Prostate gland (tissue), 2 donors: ENCODE measurements around the gene BARX2. TPM values are rescaled to one million over a fixed set of nuclear protein-coding genes. Genes with fewer than 3 reads are reported as not detected.

Source experiments
- DNase-seq: peaks from one replicate; pipeline ENCODE4 v3.0.0-alpha.2; 2019; ENCODE audit warnings: low spot score
- H3K27ac ChIP-seq, 2 donors: fragments of 200-600 bp; sonication (generic); 2 replicates each; pipeline ENCODE4 v1.5.1; 2017 to 2019
- H3K27me3 ChIP-seq: fragments of 200-600 bp; sonication (generic); replicated peaks from 2 replicates; pipeline ENCODE4 v1.5.1; 2019; ENCODE audit not compliant: insufficient read depth
- H3K36me3 ChIP-seq, 2 donors: fragments of 200-600 bp; sonication (generic); 1 replicate in 1 of 2; 2 replicates in 1 of 2; pipeline versions ENCODE4 v1.5.1 to v1.8.1; 2017 to 2019
- H3K4me1 ChIP-seq: fragments of 200-600 bp; sonication (generic); replicated peaks from 2 replicates; pipeline ENCODE4 v1.5.1; 2019
- H3K4me3 ChIP-seq, 2 donors: fragments of 200-600 bp; sonication (generic); 2 replicates each; pipeline ENCODE4 v1.5.1; 2017 to 2019
- H3K9me3 ChIP-seq: fragments of 200-600 bp; sonication (generic); 2 replicates; pipeline ENCODE4 v1.5.1; 2017
- CTCF ChIP-seq, 4 experiments: fragments of 200-600 bp in 2 of 4; fragments of 450-650 bp in 2 of 4; sonication (generic) in 2 of 4; IDR thresholded peaks; 1 replicate in 3 of 4; 2 replicates in 1 of 4; pipeline ENCODE4 v1.5.1; 2016 to 2019; ENCODE audit warnings: antibody characterized with exemption in 4 of 4, mild to moderate bottlenecking in 2 of 4, moderate library complexity in 2 of 4
- POLR2A ChIP-seq: fragments of 450-650 bp; IDR thresholded peaks from one replicate; pipeline ENCODE4 v1.6.1; 2016; ENCODE audit warnings: antibody characterized with exemption, mild to moderate bottlenecking
- POLR2AphosphoS5 ChIP-seq: sonication (generic); formaldehyde crosslinking; IDR thresholded peaks from one replicate; pipeline ENCODE4 v1.6.1; 2017; ENCODE audit warnings: antibody characterized with exemption
- WGBS: methylation state at CpG from one replicate; pipeline ENCODE4 v1.1.5; 2018; 5-methylcytosine and 5-hydroxymethylcytosine counted together
- intact Hi-C: fragments of 100-400 bp; cut with DNase I; formaldehyde crosslinking; loops from one replicate; pipeline ENCODE4 v1.14.2; 2022
- total RNA-seq, 2 donors: library from RNA; depleted of rRNA; stranded (reverse); fragments of >200 nt; gene quantifications; one replicate each; pipeline ENCODE4 v1.1.0, GENCODE V29; 2016

BARX2 gene
- total RNA-seq, 2 donors from 2014 or later: 3.4 to 5.7 TPM

GRCh38 chr11:129428557-129428956, 52.9 kb downstream of the BARX2 start:
- H3K4me1 ChIP-seq: no peaks in the 10 kb centered on the region
- H3K27me3 ChIP-seq: no peaks in the 10 kb centered on the region
- H3K4me3 ChIP-seq: no peak overlapping the region
- intact Hi-C loops: no loop called here
- no peaks in the 10 kb centered on the region for H3K36me3 ChIP-seq
- no peak for TF ChIP-seq POLR2A
- no peak for TF ChIP-seq CTCF (IDR thresholded peaks at IDR 0.05)
- TF ChIP-seq POLR2AphosphoS5: no peak
- H3K27ac ChIP-seq: no peak overlapping the region
- no peaks in the 10 kb centered on the region for H3K9me3 ChIP-seq
- 78% methylated on average over 9 of the region's 9 CpGs for WGBS
- DNase-seq: no peak

- Histone ChIP-seq H3K4me1 (no peaks in the 10 kb centered on the region), H3K27me3 (no peaks in the 10 kb centered on the region), H3K4me3 (no peak overlapping the region), H3K27ac (no peak overlapping the region), H3K9me3 (no peaks in the 10 kb centered on the region), H3K36me3 (no peaks in the 10 kb centered on the region)
- TF ChIP-seq CTCF (IDR thresholded peaks at IDR 0.05): no peak
- no peak for TF ChIP-seq POLR2A
- no peak for TF ChIP-seq POLR2AphosphoS5
- DNase-seq: no peak
- WGBS: 67% methylated on average over 4 of the region's 4 CpGs
- intact Hi-C loops: no loop called here
Measured at GRCh38 chr11:129434641-129435498, 59.2 kb downstream of the BARX2 start.

- no peak overlapping the region for H3K4me3 ChIP-seq
- DNase-seq: no peak
- intact Hi-C loops: no loop called here
- TF ChIP-seq CTCF (IDR thresholded peaks at IDR 0.05): no peak
- H3K36me3 ChIP-seq: no peaks in the 10 kb centered on the region
- whole genome bisulfite sequencing: 80% methylated on average over 7 of the region's 7 CpGs
- H3K9me3 ChIP-seq: no peaks in the 10 kb centered on the region
- H3K4me1 ChIP-seq: no peaks in the 10 kb centered on the region
- H3K27me3 ChIP-seq: no peaks in the 10 kb centered on the region
- no peak overlapping the region for H3K27ac ChIP-seq
Measured at GRCh38 chr11:129435499-129436245, 60.0 kb downstream of the BARX2 start.

- DNase-seq: no peak
- H3K9me3 ChIP-seq: no peaks in the 10 kb centered on the region
- TF ChIP-seq POLR2AphosphoS5: no peak
- no peak for TF ChIP-seq POLR2A
- TF ChIP-seq CTCF (IDR thresholded peaks at IDR 0.05): no peak
- 75% methylated on average over 12 of the region's 18 CpGs for WGBS
- intact Hi-C loops: no loop called here
- H3K27me3 ChIP-seq: no peaks in the 10 kb centered on the region
- H3K4me3 ChIP-seq: no peak overlapping the region
- H3K27ac ChIP-seq: no peak overlapping the region
- no peaks in the 10 kb centered on the region for H3K4me1 ChIP-seq
- no peaks in the 10 kb centered on the region for H3K36me3 ChIP-seq
Measured at GRCh38 chr11:129436573-129436972, 60.9 kb downstream of the BARX2 start.
